K562 (cell line): ENCODE data around the gene POLDIP3. TPM values are rescaled to one million over a fixed set of nuclear protein-coding genes. Genes with fewer than 3 reads are reported as not detected.
A peak's percentile ranks its signal among the peaks of the same experiment; 100 is the strongest.

Experiments used
- BCLAF1 ChIP-seq, 2 experiments: fragments of 450-650 bp in 1 of 2; IDR thresholded peaks; 2 replicates each; pipeline ENCODE4 v1.6.1; 2011 to 2017; ENCODE audit warnings: low read depth in 2 of 2, antibody characterized with exemption in 1 of 2, borderline replicate concordance in 1 of 2, low read length in 1 of 2, mild to moderate bottlenecking in 1 of 2, mixed read lengths in 1 of 2; ENCODE audit not compliant: control insufficient read depth in 1 of 2
- BHLHE40 ChIP-seq: IDR thresholded peaks from 2 replicates; pipeline ENCODE4 v1.6.1; 2011; ENCODE audit warnings: low read length, improper control_type of control experiment
- CREM ChIP-seq: IDR thresholded peaks from 2 replicates; pipeline ENCODE4 v1.6.1; 2014; ENCODE audit warnings: antibody characterized with exemption, low read depth
- DNMT1 ChIP-seq: fragments of 450-650 bp; IDR thresholded peaks from 2 replicates; pipeline ENCODE4 v1.6.1; 2016; ENCODE audit warnings: antibody characterized with exemption, mild to moderate bottlenecking
- E2F3 ChIP-seq: fragments of 250-450 bp; sonication (Bioruptor Pico); IDR thresholded peaks from 2 replicates; pipeline ENCODE4 v1.4.0; 2020; ENCODE audit warnings: mild to moderate bottlenecking
- E2F4 ChIP-seq: sonication (generic); formaldehyde crosslinking; IDR thresholded peaks from 2 replicates; pipeline ENCODE4 v1.8.0; 2022; ENCODE audit warnings: mild to moderate bottlenecking, low read depth, missing genetic modification reagents
- PHB2 ChIP-seq: fragments of 450-650 bp; IDR thresholded peaks from 2 replicates; pipeline ENCODE4 v1.6.1; 2017; ENCODE audit warnings: low read depth
- SAFB ChIP-seq: fragments of 200-400 bp; formaldehyde crosslinking; IDR thresholded peaks from 2 replicates; pipeline ENCODE4 v1.6.1; 2017; ENCODE audit warnings: low read depth, low read length, borderline replicate concordance
- SP1 ChIP-seq: sonication (generic); formaldehyde crosslinking; IDR thresholded peaks from 2 replicates; pipeline ENCODE4 v1.8.1; 2022; ENCODE audit warnings: mild to moderate bottlenecking, missing genetic modification reagents
- ZFPM2 ChIP-seq: fragments of 250-450 bp; sonication (Bioruptor Pico); IDR thresholded peaks from 2 replicates; pipeline ENCODE4 v1.5.1; 2022; ENCODE audit warnings: mild to moderate bottlenecking
- ZKSCAN8 ChIP-seq: fragments of 200-800 bp; sonication (Bioruptor generic); IDR thresholded peaks from 2 replicates; pipeline ENCODE4 v1.6.1; 2016; ENCODE audit warnings: missing genetic modification characterization, missing compliant biosample characterization
- ZNF324 ChIP-seq: fragments of 250-450 bp; sonication (Bioruptor Pico); IDR thresholded peaks from 2 replicates; pipeline ENCODE4 v1.4.0; 2020; ENCODE audit warnings: mild to moderate bottlenecking
- ZNF695 ChIP-seq: fragments of 450-650 bp; formaldehyde crosslinking; IDR thresholded peaks from 2 replicates; pipeline ENCODE4 v1.4.0; 2020; ENCODE audit warnings: mild to moderate bottlenecking, moderate library complexity
- polyA plus RNA-seq, 8 experiments: library from polyadenylated mRNA; depleted of rRNA in 4 of 8; stranded (reverse) in 5 of 8; unstranded in 3 of 8; fragments of >200 nt; fragmentation: Nextera tagmentation in 2 of 8; fragmentation: Illumina TruSeq in 1 of 8; extraction: Ambion mirVana in 2 of 8; extraction: Trizol in 1 of 8; gene quantifications; 2 replicates each; pipeline versions ENCODE4 v1.2.1 to v1.2.3, GENCODE V29; 2011 to 2014; ENCODE audit warnings: inconsistent platforms in 1 of 8, missing spikeins in 1 of 8
- total RNA-seq, 7 experiments: library from RNA; depleted of rRNA in 6 of 7; stranded (reverse); fragments of >200 nt in 6 of 7; fragmentation: Illumina TruSeq in 2 of 7; extraction: Trizol in 2 of 7; gene quantifications; 2 replicates each; pipeline versions ENCODE4 v1.2.1 to v1.2.3, GENCODE V29; 2011 to 2021; ENCODE audit warnings: low replicate concordance in 1 of 7
- TF ChIP-seq, protein P1 (sequence below): fragments of 250-450 bp; sonication (Bioruptor Pico); IDR thresholded peaks from 2 replicates; pipeline ENCODE4 v1.5.0; 2021
- TF ChIP-seq, protein P2 (sequence below), 2 experiments: fragments of 450-650 bp; IDR thresholded peaks; 2 replicates each; pipeline ENCODE4 v1.6.1; 2018; ENCODE audit warnings: mild to moderate bottlenecking in 2 of 2, low read depth in 1 of 2; ENCODE audit not compliant: partially characterized antibody in 2 of 2
- TF ChIP-seq, protein P3 (sequence below): fragments of 250-450 bp; sonication (Bioruptor Pico); IDR thresholded peaks from 2 replicates; pipeline ENCODE4 v1.9.0; 2021; ENCODE audit warnings: mild to moderate bottlenecking

The POLDIP3 gene
- total and polyA plus RNA-seq, 9 of the 15 experiments (the other 6 are each of a cell fraction or from before 2014, with no cell fraction given) = 14.3 to 53.0 (median 26.3) TPM

DNA sequence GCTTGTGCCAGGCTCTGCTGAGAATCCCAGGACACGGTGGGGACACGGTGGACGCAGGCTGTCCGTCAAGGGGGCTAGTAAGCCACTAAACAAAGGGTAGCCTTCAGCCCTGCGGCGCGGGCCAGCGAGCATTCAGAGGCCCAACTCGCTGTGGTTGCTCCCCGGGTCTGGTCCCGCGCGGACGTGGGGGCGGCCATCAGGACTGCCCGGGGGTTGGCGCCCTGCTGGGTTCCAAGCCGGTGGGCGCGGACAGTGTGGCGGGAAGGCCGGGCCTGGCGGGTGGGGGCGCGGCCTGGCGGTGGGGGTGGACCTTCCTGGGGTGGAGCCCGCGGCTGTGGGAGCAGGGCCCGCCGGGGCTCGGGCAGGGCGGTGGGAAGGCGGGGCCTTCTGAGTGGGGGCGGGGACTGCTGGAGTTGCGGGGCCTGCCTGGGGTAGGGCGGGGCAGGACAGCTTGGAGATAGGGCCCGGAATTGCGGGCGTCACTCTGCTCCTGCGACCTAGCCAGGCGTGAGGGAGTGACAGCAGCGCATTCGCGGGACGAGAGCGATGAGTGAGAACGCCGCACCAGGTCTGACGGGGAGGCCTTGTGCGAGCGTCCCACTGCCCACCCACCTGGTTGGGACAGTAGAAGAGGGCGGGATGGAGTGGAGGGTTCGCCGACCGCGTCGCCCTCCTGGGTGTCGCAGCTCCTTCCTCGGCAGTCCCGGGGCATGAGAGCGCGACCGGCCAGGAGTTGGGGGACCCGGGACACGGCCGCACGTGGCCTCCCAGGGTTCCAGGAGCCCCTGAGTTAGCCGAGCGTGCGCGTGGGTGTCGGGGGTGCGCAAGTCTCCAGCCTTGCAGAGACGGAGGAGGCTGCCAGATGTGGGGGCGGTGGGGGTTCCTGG, 61.0 kb downstream of the POLDIP3 start, which contains the start of gene SERHL2 (continued):
- TF ChIP-seq, protein P1, sequence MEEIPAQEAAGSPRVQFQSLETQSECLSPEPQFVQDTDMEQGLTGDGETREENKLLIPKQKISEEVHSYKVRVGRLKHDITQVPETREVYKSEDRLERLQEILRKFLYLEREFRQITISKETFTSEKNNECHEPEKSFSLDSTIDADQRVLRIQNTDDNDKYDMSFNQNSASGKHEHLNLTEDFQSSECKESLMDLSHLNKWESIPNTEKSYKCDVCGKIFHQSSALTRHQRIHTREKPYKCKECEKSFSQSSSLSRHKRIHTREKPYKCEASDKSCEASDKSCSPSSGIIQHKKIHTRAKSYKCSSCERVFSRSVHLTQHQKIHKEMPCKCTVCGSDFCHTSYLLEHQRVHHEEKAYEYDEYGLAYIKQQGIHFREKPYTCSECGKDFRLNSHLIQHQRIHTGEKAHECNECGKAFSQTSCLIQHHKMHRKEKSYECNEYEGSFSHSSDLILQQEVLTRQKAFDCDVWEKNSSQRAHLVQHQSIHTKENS (CRISPR knock-in tag) = no peak
- TF ChIP-seq DNMT1 (no peak), ZNF324 (CRISPR knock-in tag) (no peak), ZFPM2 (no peak), BCLAF1 (IDR thresholded peaks at IDR 0.05; ENCODE audit: borderline replicate concordance in 1 of 2, control insufficient read depth in 1 of 2, low read depth in 2 of 2, low read length in 1 of 2) (no peak), SAFB (no peak), SP1 (CRISPR knock-in tag) (no peak), E2F3 (no peak), ZKSCAN8 (CRISPR knock-in tag) (no peak), E2F4 (CRISPR knock-in tag) (no peak), BHLHE40 (peak; percentile 51), ZNF695 (CRISPR knock-in tag) (no peak), CREM (peak; percentile 62; the same call in 1 of the 2 replicates), PHB2 (no peak)
- TF ChIP-seq, protein P2, sequence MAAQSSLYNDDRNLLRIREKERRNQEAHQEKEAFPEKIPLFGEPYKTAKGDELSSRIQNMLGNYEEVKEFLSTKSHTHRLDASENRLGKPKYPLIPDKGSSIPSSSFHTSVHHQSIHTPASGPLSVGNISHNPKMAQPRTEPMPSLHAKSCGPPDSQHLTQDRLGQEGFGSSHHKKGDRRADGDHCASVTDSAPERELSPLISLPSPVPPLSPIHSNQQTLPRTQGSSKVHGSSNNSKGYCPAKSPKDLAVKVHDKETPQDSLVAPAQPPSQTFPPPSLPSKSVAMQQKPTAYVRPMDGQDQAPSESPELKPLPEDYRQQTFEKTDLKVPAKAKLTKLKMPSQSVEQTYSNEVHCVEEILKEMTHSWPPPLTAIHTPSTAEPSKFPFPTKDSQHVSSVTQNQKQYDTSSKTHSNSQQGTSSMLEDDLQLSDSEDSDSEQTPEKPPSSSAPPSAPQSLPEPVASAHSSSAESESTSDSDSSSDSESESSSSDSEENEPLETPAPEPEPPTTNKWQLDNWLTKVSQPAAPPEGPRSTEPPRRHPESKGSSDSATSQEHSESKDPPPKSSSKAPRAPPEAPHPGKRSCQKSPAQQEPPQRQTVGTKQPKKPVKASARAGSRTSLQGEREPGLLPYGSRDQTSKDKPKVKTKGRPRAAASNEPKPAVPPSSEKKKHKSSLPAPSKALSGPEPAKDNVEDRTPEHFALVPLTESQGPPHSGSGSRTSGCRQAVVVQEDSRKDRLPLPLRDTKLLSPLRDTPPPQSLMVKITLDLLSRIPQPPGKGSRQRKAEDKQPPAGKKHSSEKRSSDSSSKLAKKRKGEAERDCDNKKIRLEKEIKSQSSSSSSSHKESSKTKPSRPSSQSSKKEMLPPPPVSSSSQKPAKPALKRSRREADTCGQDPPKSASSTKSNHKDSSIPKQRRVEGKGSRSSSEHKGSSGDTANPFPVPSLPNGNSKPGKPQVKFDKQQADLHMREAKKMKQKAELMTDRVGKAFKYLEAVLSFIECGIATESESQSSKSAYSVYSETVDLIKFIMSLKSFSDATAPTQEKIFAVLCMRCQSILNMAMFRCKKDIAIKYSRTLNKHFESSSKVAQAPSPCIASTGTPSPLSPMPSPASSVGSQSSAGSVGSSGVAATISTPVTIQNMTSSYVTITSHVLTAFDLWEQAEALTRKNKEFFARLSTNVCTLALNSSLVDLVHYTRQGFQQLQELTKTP (IDR thresholded peaks at IDR 0.05; ENCODE audit: low read depth in 1 of 2, partially characterized antibody in 2 of 2) = no peak
- TF ChIP-seq, protein P3, sequence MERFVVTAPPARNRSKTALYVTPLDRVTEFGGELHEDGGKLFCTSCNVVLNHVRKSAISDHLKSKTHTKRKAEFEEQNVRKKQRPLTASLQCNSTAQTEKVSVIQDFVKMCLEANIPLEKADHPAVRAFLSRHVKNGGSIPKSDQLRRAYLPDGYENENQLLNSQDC (CRISPR knock-in tag) = no peak
